Breast epithelium (tissue), 3 donors: ENCODE data around the gene HYOU1.

Experiments used
- POLR2A ChIP-seq: fragments of 450-650 bp; IDR thresholded peaks from one replicate; pipeline ENCODE4 v1.6.1; 2016; ENCODE audit warnings: antibody characterized with exemption, mild to moderate bottlenecking, moderate library complexity
- POLR2AphosphoS5 ChIP-seq, 3 donors: sonication (generic); formaldehyde crosslinking; IDR thresholded peaks; one replicate each; pipeline ENCODE4 v1.6.1; 2017; ENCODE audit warnings: antibody characterized with exemption in 3 of 3
- TF ChIP-seq, protein P1 (sequence below), 3 donors: fragments of 450-650 bp; IDR thresholded peaks; one replicate each; pipeline ENCODE4 v1.5.1; 2016 to 2017; ENCODE audit warnings: antibody characterized with exemption in 3 of 3, mild to moderate bottlenecking in 3 of 3, moderate library complexity in 3 of 3

DNA sequence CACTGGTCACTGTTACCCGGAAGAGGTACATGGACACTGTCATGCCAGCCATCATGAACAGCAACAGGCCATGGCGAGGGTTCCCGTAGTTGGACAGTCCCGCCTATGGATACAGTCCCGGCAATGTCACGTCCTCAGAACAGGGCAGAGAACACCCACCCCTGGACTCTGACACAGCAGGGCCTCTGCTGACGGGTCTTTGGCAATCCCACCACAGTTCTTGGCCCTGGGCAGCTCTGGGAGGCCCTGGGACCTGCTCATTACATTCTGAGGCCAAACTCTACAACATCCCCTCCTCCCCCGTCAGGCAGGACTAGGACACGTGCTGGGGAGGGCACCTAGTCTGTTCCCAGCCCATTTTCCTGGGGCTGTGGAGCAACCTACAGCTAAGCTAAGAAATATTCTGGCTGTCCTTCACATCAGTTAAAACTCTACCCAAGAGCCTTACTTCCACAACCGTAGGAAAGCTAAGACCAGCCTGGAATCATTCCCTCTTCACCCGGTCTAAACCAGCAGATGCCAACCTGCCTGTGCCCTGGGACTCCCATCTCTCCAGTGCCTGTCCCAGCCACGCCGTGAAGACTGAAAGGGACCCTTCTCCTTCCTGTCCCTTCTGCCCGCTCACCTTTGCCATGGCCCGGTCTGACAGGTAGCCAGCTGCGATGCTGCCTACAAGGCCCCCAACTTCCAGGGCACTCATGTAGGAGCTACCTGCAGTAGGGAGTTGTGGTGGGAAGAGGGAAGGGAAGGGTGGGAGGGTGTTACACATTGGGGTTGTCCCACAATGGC lies 30.8 kb downstream of the HYOU1 start:
- TF ChIP-seq POLR2AphosphoS5 (IDR thresholded peaks at IDR 0.05) (no peak), POLR2A (no peak)
- TF ChIP-seq, protein P1, sequence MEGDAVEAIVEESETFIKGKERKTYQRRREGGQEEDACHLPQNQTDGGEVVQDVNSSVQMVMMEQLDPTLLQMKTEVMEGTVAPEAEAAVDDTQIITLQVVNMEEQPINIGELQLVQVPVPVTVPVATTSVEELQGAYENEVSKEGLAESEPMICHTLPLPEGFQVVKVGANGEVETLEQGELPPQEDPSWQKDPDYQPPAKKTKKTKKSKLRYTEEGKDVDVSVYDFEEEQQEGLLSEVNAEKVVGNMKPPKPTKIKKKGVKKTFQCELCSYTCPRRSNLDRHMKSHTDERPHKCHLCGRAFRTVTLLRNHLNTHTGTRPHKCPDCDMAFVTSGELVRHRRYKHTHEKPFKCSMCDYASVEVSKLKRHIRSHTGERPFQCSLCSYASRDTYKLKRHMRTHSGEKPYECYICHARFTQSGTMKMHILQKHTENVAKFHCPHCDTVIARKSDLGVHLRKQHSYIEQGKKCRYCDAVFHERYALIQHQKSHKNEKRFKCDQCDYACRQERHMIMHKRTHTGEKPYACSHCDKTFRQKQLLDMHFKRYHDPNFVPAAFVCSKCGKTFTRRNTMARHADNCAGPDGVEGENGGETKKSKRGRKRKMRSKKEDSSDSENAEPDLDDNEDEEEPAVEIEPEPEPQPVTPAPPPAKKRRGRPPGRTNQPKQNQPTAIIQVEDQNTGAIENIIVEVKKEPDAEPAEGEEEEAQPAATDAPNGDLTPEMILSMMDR (IDR thresholded peaks at IDR 0.05) = no peak
